ENCODE data around the gene LIMS2. TPM values are rescaled to one million over a fixed set of nuclear protein-coding genes. Genes with fewer than 3 reads are reported as not detected.

LIMS2 gene
- polyA plus RNA-seq, 1 donor, result 25.0 TPM

- WGBS (ENCODE audit: insufficient coverage, low lambda C conversion rate), result no CpG with 5 or more reads among the region's 69 CpGs
- Histone ChIP-seq H3K27me3 (ENCODE audit: control insufficient read depth, insufficient read depth, low read length) (peaks cover 43% of the 10 kb centered on the region), H3K4me1 (ENCODE audit: control insufficient read depth, insufficient read depth, low read length) (no peaks in the 10 kb centered on the region), H3K4me3 (ENCODE audit: low read length) (peak overlapping the region; percentile 5), H3K9me3 (ENCODE audit: control insufficient read depth, low read depth, low read length) (no peaks in the 10 kb centered on the region), H3K27ac (ENCODE audit: low read length) (no peak overlapping the region), H3K36me3 (ENCODE audit: control insufficient read depth, insufficient read depth, low read length) (no peaks in the 10 kb centered on the region)
- DNase-seq, result no peak
Observed at GRCh38 chr2:127664065-127664894, 11.1 kb downstream of the LIMS2 start.

- DNase-seq, result no peak
- Histone ChIP-seq H3K4me1 (ENCODE audit: control insufficient read depth, insufficient read depth, low read length) (no peaks in the 10 kb centered on the region), H3K4me3 (ENCODE audit: low read length) (no peak overlapping the region), H3K27me3 (ENCODE audit: control insufficient read depth, insufficient read depth, low read length) (peaks cover 43% of the 10 kb centered on the region), H3K27ac (ENCODE audit: low read length) (no peak overlapping the region), H3K9me3 (ENCODE audit: control insufficient read depth, low read depth, low read length) (no peaks in the 10 kb centered on the region), H3K36me3 (ENCODE audit: control insufficient read depth, insufficient read depth, low read length) (no peaks in the 10 kb centered on the region)
- WGBS (ENCODE audit: insufficient coverage, low lambda C conversion rate), result no CpG with 5 or more reads among the region's 6 CpGs
Observed at GRCh38 chr2:127663566-127664064, 11.7 kb downstream of the LIMS2 start.

- no CpG with 5 or more reads among the region's 9 CpGs for WGBS (ENCODE audit: insufficient coverage, low lambda C conversion rate)
- Histone ChIP-seq H3K36me3 (ENCODE audit: control insufficient read depth, insufficient read depth, low read length) (no peaks in the 10 kb centered on the region), H3K27me3 (ENCODE audit: control insufficient read depth, insufficient read depth, low read length) (peaks cover 43% of the 10 kb centered on the region), H3K4me1 (ENCODE audit: control insufficient read depth, insufficient read depth, low read length) (no peaks in the 10 kb centered on the region), H3K9me3 (ENCODE audit: control insufficient read depth, low read depth, low read length) (no peaks in the 10 kb centered on the region), H3K27ac (ENCODE audit: low read length) (no peak overlapping the region), H3K4me3 (ENCODE audit: low read length) (no peak overlapping the region)
- DNase-seq, result no peak
Observed at GRCh38 chr2:127662937-127663565, 12.3 kb downstream of the LIMS2 start.

- Histone ChIP-seq H3K27me3 (ENCODE audit: control insufficient read depth, insufficient read depth, low read length) (peaks cover 42% of the 10 kb centered on the region), H3K36me3 (ENCODE audit: control insufficient read depth, insufficient read depth, low read length) (no peaks in the 10 kb centered on the region), H3K4me1 (ENCODE audit: control insufficient read depth, insufficient read depth, low read length) (no peaks in the 10 kb centered on the region), H3K4me3 (ENCODE audit: low read length) (no peak overlapping the region), H3K27ac (ENCODE audit: low read length) (no peak overlapping the region), H3K9me3 (ENCODE audit: control insufficient read depth, low read depth, low read length) (no peaks in the 10 kb centered on the region)
- no CpG with 5 or more reads among the region's 9 CpGs for WGBS (ENCODE audit: insufficient coverage, low lambda C conversion rate)
- DNase-seq, result no peak
Observed at GRCh38 chr2:127661949-127662510, 13.3 kb downstream of the LIMS2 start.

GRCh38 chr2:127661072-127661649 lies 14.2 kb downstream of the LIMS2 start:
- no peaks in the 10 kb centered on the region for H3K36me3 ChIP-seq (ENCODE audit: control insufficient read depth, insufficient read depth, low read length)
- no peaks in the 10 kb centered on the region for H3K9me3 ChIP-seq (ENCODE audit: control insufficient read depth, low read depth, low read length)
- peaks cover 37% of the 10 kb centered on the region for H3K27me3 ChIP-seq (ENCODE audit: control insufficient read depth, insufficient read depth, low read length)
- no peak for DNase-seq
- no peaks in the 10 kb centered on the region for H3K4me1 ChIP-seq (ENCODE audit: control insufficient read depth, insufficient read depth, low read length)
- no peak overlapping the region for H3K4me3 ChIP-seq (ENCODE audit: low read length)
- WGBS (ENCODE audit: insufficient coverage, low lambda C conversion rate), result 100% methylated on average over 1 of the region's 14 CpGs
- H3K27ac ChIP-seq (ENCODE audit: low read length), result no peak overlapping the region

- WGBS (ENCODE audit: insufficient coverage, low lambda C conversion rate), result no CpG with 5 or more reads among the region's 10 CpGs
- Histone ChIP-seq H3K4me3 (ENCODE audit: low read length) (no peak overlapping the region), H3K27me3 (ENCODE audit: control insufficient read depth, insufficient read depth, low read length) (peaks cover 28% of the 10 kb centered on the region), H3K36me3 (ENCODE audit: control insufficient read depth, insufficient read depth, low read length) (no peaks in the 10 kb centered on the region), H3K27ac (ENCODE audit: low read length) (no peak overlapping the region), H3K4me1 (ENCODE audit: control insufficient read depth, insufficient read depth, low read length) (no peaks in the 10 kb centered on the region), H3K9me3 (ENCODE audit: control insufficient read depth, low read depth, low read length) (no peaks in the 10 kb centered on the region)
- no peak for DNase-seq
Observed at GRCh38 chr2:127660291-127660578, 15.1 kb downstream of the LIMS2 start.

- Histone ChIP-seq H3K9me3 (ENCODE audit: control insufficient read depth, low read depth, low read length) (no peaks in the 10 kb centered on the region), H3K27me3 (ENCODE audit: control insufficient read depth, insufficient read depth, low read length) (peaks cover 22% of the 10 kb centered on the region), H3K36me3 (ENCODE audit: control insufficient read depth, insufficient read depth, low read length) (no peaks in the 10 kb centered on the region), H3K4me3 (ENCODE audit: low read length) (no peak overlapping the region), H3K27ac (ENCODE audit: low read length) (no peak overlapping the region), H3K4me1 (ENCODE audit: control insufficient read depth, insufficient read depth, low read length) (no peaks in the 10 kb centered on the region)
- WGBS (ENCODE audit: insufficient coverage, low lambda C conversion rate), result no CpG with 5 or more reads among the region's 14 CpGs
- no peak for DNase-seq
Observed at GRCh38 chr2:127659408-127660290, 15.7 kb downstream of the LIMS2 start.

GRCh38 chr2:127658641-127659407 lies 16.5 kb downstream of the LIMS2 start:
- DNase-seq, result no peak
- H3K27ac ChIP-seq (ENCODE audit: low read length), result no peak overlapping the region
- no peaks in the 10 kb centered on the region for H3K4me1 ChIP-seq (ENCODE audit: control insufficient read depth, insufficient read depth, low read length)
- WGBS (ENCODE audit: insufficient coverage, low lambda C conversion rate), result no CpG with 5 or more reads among the region's 20 CpGs
- no peak overlapping the region for H3K4me3 ChIP-seq (ENCODE audit: low read length)
- no peaks in the 10 kb centered on the region for H3K36me3 ChIP-seq (ENCODE audit: control insufficient read depth, insufficient read depth, low read length)
- no peaks in the 10 kb centered on the region for H3K9me3 ChIP-seq (ENCODE audit: control insufficient read depth, low read depth, low read length)
- peaks cover 15% of the 10 kb centered on the region for H3K27me3 ChIP-seq (ENCODE audit: control insufficient read depth, insufficient read depth, low read length)

- Histone ChIP-seq H3K9me3 (ENCODE audit: control insufficient read depth, low read depth, low read length) (no peaks in the 10 kb centered on the region), H3K27ac (ENCODE audit: low read length) (no peak overlapping the region), H3K27me3 (ENCODE audit: control insufficient read depth, insufficient read depth, low read length) (peaks cover 8% of the 10 kb centered on the region), H3K36me3 (ENCODE audit: control insufficient read depth, insufficient read depth, low read length) (no peaks in the 10 kb centered on the region), H3K4me3 (ENCODE audit: low read length) (no peak overlapping the region), H3K4me1 (ENCODE audit: control insufficient read depth, insufficient read depth, low read length) (no peaks in the 10 kb centered on the region)
- WGBS (ENCODE audit: insufficient coverage, low lambda C conversion rate), result no CpG with 5 or more reads among the region's 6 CpGs
- no peak for DNase-seq
Observed at GRCh38 chr2:127658146-127658545, 17.2 kb downstream of the LIMS2 start.
